Keratinocyte (primary cell): ENCODE results near the gene WBP4. TPM values are rescaled to one million over a fixed set of nuclear protein-coding genes. Genes with fewer than 3 reads are reported as not detected.

ENCODE experiments used
- DNase-seq: peaks from one replicate; pipeline ENCODE4 v3.0.0-alpha.2; 2011; ENCODE audit warnings: low read depth, missing footprints, low spot score
- FAIRE-seq: peaks from 2 replicates; lab custom pipeline; 2011; peaks lifted over from hg19 to GRCh38; lab: Jason Lieb, UNC
- H2AFZ ChIP-seq: 2 replicates; pipeline ENCODE4 v1.6.0; 2012; ENCODE audit warnings: low read length, control low read depth, inconsistent platforms; ENCODE audit not compliant: control insufficient read depth
- H3K27ac ChIP-seq: 2 replicates; pipeline ENCODE4 v1.5.1; 2011; ENCODE audit warnings: low read length; ENCODE audit not compliant: control insufficient read depth, insufficient read depth
- H3K27me3 ChIP-seq: 3 replicates; pipeline ENCODE4 v1.6.0; 2011; ENCODE audit warnings: low read length; ENCODE audit not compliant: control insufficient read depth, insufficient read depth; ENCODE audit errors: extremely low read depth
- H3K36me3 ChIP-seq, 2 experiments: 2 replicates in 1 of 2; 3 replicates in 1 of 2; pipeline ENCODE4 v1.5.1; 2011; ENCODE audit warnings: low read length in 2 of 2, mild to moderate bottlenecking in 1 of 2; ENCODE audit not compliant: control insufficient read depth in 2 of 2, insufficient read depth in 2 of 2; ENCODE audit errors: extremely low read depth in 1 of 2
- H3K4me1 ChIP-seq: 3 replicates; pipeline ENCODE4 v1.5.1; 2011; ENCODE audit warnings: low read length; ENCODE audit not compliant: control insufficient read depth, insufficient read depth; ENCODE audit errors: extremely low read depth
- H3K4me2 ChIP-seq: 3 replicates; pipeline ENCODE4 v1.6.0; 2011; ENCODE audit warnings: low read depth, low read length; ENCODE audit not compliant: control insufficient read depth, insufficient read depth; ENCODE audit errors: extremely low read depth
- H3K4me3 ChIP-seq, 3 experiments: fragments of 200-600 bp in 1 of 3; sonication (generic) in 1 of 3; 2 replicates in 2 of 3; 3 replicates in 1 of 3; pipeline ENCODE4 v1.5.1; 2011 to 2016; ENCODE audit warnings: low read length in 3 of 3, mild to moderate bottlenecking in 3 of 3, control low read depth in 2 of 3, inconsistent platforms in 1 of 3, low read depth in 1 of 3, mixed read lengths in 1 of 3, mixed run types in 1 of 3, moderate library complexity in 1 of 3; ENCODE audit not compliant: control insufficient read depth in 2 of 3, insufficient read depth in 2 of 3; ENCODE audit errors: extremely low read depth in 1 of 3
- H3K79me2 ChIP-seq: 2 replicates; pipeline ENCODE4 v1.6.0; 2012; ENCODE audit warnings: low read length; ENCODE audit not compliant: control insufficient read depth, insufficient read depth
- H3K9ac ChIP-seq: 3 replicates; pipeline ENCODE4 v1.6.0; 2011; ENCODE audit warnings: low read length; ENCODE audit not compliant: control insufficient read depth, insufficient read depth; ENCODE audit errors: extremely low read depth
- H3K9me1 ChIP-seq: 3 replicates; pipeline ENCODE4 v1.6.0; 2011; ENCODE audit warnings: low read length; ENCODE audit not compliant: control insufficient read depth, insufficient read depth; ENCODE audit errors: extremely low read depth
- H3K9me3 ChIP-seq: 2 replicates; pipeline ENCODE4 v1.5.1; 2012; ENCODE audit warnings: low read depth, low read length; ENCODE audit not compliant: control insufficient read depth
- H4K20me1 ChIP-seq: 3 replicates; pipeline ENCODE4 v1.6.0; 2011; ENCODE audit warnings: low read length; ENCODE audit not compliant: control insufficient read depth, insufficient read depth; ENCODE audit errors: extremely low read depth
- EZH2 ChIP-seq: IDR thresholded peaks from one replicate; pipeline ENCODE4 v1.6.1; 2012; ENCODE audit warnings: inconsistent platforms, mild to moderate bottlenecking, low read length, moderate library complexity
- dilution Hi-C: fragments of 300-500 bp; cut with MboI; formaldehyde crosslinking; loops from one replicate; pipeline ENCODE4 v1.7.0; 2020; ENCODE audit warnings: low sequenced_read_pairs; ENCODE audit not compliant: extremely low pct_ligation_motif_present
- polyA plus RNA-seq, 5 experiments: library from polyadenylated mRNA; depleted of rRNA in 3 of 5; stranded (reverse) in 3 of 5; stranded (forward) in 1 of 5; unstranded in 1 of 5; fragments of >200 nt; gene quantifications; 1 replicate in 1 of 5; 2 replicates in 3 of 5; 3 replicates in 1 of 5; pipeline versions ENCODE4 v1.2.1 to v1.2.3, GENCODE V29; 2011 to 2012; ENCODE audit warnings: missing spikeins in 2 of 5, low read depth in 1 of 5, low replicate concordance in 1 of 5
- TF ChIP-seq, protein P1 (sequence below), 3 experiments: IDR thresholded peaks in 1 of 3; conservative IDR thresholded peaks in 1 of 3; optimal IDR thresholded peaks in 1 of 3; 2 replicates in 2 of 3; 3 replicates in 1 of 3; pipeline versions ENCODE3 to v1.5.1; 2011; ENCODE audit warnings: low read length in 3 of 3, mild to moderate bottlenecking in 3 of 3, moderate library complexity in 2 of 3, control low read depth in 1 of 3, inconsistent platforms in 1 of 3; ENCODE audit not compliant: insufficient read depth in 2 of 3; ENCODE audit errors: extremely low read depth in 1 of 3

Gene WBP4
- polyA plus RNA-seq, 1 donor (not counting 4 experiments of a cell fraction or from before 2014, with no cell fraction given), result 13.5 TPM

DNA sequence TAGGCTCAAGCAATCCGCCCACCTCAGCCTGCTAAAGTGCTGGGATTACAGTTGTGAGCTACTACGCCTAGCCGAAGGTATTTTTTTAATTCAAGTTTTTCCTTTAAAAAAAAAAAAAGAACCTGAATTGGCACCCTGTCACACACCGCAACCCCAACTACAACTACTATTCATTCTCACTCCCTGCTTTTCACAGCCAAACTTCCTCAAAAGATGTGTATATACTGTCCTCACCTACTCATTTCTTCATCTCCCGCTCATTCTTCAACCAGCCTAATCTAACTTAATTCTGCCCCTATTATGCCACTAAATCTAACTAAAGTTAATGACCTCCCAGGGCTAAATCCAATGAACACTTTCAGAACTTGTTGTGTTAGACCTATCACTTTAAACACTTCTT is 12.7 kb upstream of the WBP4 start:
- no peak overlapping the region for H3K4me2 ChIP-seq
- DNase-seq (no peak), FAIRE-seq (no peak)
- no peak overlapping the region for H3K9ac ChIP-seq
- no peaks in the 10 kb centered on the region for H3K9me1 ChIP-seq
- H4K20me1 ChIP-seq, result no peaks in the 10 kb centered on the region
- no peak overlapping the region for H2AFZ ChIP-seq
- H3K4me1 ChIP-seq, result no peaks in the 10 kb centered on the region
- H3K4me3 ChIP-seq, result no peak overlapping the region
- dilution Hi-C loops, result no loop called here
- H3K27ac ChIP-seq, result no peak overlapping the region
- H3K27me3 ChIP-seq, result no peaks in the 10 kb centered on the region
- H3K36me3 ChIP-seq, result peaks cover 0 to 1% of the 10 kb centered on the region in 2 experiments
- no peak for TF ChIP-seq EZH2
- TF ChIP-seq, protein P1, sequence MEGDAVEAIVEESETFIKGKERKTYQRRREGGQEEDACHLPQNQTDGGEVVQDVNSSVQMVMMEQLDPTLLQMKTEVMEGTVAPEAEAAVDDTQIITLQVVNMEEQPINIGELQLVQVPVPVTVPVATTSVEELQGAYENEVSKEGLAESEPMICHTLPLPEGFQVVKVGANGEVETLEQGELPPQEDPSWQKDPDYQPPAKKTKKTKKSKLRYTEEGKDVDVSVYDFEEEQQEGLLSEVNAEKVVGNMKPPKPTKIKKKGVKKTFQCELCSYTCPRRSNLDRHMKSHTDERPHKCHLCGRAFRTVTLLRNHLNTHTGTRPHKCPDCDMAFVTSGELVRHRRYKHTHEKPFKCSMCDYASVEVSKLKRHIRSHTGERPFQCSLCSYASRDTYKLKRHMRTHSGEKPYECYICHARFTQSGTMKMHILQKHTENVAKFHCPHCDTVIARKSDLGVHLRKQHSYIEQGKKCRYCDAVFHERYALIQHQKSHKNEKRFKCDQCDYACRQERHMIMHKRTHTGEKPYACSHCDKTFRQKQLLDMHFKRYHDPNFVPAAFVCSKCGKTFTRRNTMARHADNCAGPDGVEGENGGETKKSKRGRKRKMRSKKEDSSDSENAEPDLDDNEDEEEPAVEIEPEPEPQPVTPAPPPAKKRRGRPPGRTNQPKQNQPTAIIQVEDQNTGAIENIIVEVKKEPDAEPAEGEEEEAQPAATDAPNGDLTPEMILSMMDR (optimal IDR thresholded peaks at IDR 0.05 in 1 of 3, IDR thresholded peaks at IDR 0.05 in 1 of 3, conservative IDR thresholded peaks at IDR 0.05 in 1 of 3; ENCODE audit: extremely low read depth in 1 of 3, insufficient read depth in 2 of 3, low read length in 3 of 3), result no peak
- peaks cover 31% of the 10 kb centered on the region for H3K79me2 ChIP-seq
- no peaks in the 10 kb centered on the region for H3K9me3 ChIP-seq

DNA sequence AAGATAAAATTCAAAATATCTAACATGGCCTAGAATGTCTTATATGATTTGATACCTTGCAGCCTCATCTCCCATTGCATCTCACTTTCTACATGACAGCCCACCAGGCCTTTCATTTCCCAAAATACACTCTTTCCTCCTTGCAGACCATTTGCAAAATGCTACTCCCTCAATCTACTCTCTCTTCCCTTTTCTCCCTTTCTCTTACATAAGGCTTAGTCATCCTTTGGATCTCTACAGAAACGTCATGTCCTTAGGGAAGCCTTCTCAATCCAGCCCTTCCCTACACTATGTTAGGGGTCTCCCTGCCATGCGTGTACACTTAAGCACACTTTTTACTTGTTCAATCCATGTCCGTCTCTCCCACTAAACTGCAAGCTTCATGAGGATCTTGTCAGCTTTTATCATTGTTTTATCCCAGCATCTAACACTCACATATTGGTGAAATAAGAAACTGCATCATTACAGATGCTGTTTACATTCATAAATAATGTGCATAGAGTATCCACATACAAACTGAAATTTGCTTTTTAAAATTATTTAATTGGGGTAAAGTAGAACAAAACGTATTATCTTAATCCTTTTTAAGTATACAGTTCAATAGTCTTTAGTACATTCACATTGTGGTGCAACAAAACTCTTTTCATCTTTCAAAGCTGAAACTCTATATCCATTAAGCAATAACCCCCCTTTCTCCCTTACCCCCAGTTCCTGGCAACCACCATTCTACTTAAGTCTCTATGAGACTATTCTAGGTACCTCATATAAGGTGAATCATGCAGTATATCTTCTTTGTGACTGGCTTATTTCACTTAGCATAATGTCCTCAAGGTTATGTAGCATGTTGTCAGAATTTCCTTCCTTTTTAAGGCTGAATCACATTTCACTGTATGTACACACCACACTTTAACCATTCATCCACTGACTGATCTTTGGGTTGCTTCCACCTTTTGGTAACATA is 11.5 kb upstream of the WBP4 start:
- FAIRE-seq, result no peak
- peaks cover 0 to 1% of the 10 kb centered on the region in 2 experiments for H3K36me3 ChIP-seq
- dilution Hi-C loops, result no loop called here

More for the DNA sequence above, 11.5 kb upstream of the WBP4 start:
- Histone ChIP-seq H3K27ac (no peak overlapping the region), H3K9ac (no peak overlapping the region), H3K4me1 (peaks cover 5% of the 10 kb centered on the region), H3K9me1 (no peaks in the 10 kb centered on the region), H3K4me2 (no peak overlapping the region), H3K9me3 (no peaks in the 10 kb centered on the region), H2AFZ (no peak overlapping the region), H3K27me3 (no peaks in the 10 kb centered on the region), H3K4me3 (no peak overlapping the region), H3K79me2 (peaks cover 42% of the 10 kb centered on the region), H4K20me1 (no peaks in the 10 kb centered on the region)
- DNase-seq, result no peak
- TF ChIP-seq EZH2, result no peak
- TF ChIP-seq, protein P1 (optimal IDR thresholded peaks at IDR 0.05 in 1 of 3, IDR thresholded peaks at IDR 0.05 in 1 of 3, conservative IDR thresholded peaks at IDR 0.05 in 1 of 3; ENCODE audit: extremely low read depth in 1 of 3, insufficient read depth in 2 of 3, low read length in 3 of 3), result no peak
